ENCODE results near the gene WDR74.

WDR74 gene

DNA sequence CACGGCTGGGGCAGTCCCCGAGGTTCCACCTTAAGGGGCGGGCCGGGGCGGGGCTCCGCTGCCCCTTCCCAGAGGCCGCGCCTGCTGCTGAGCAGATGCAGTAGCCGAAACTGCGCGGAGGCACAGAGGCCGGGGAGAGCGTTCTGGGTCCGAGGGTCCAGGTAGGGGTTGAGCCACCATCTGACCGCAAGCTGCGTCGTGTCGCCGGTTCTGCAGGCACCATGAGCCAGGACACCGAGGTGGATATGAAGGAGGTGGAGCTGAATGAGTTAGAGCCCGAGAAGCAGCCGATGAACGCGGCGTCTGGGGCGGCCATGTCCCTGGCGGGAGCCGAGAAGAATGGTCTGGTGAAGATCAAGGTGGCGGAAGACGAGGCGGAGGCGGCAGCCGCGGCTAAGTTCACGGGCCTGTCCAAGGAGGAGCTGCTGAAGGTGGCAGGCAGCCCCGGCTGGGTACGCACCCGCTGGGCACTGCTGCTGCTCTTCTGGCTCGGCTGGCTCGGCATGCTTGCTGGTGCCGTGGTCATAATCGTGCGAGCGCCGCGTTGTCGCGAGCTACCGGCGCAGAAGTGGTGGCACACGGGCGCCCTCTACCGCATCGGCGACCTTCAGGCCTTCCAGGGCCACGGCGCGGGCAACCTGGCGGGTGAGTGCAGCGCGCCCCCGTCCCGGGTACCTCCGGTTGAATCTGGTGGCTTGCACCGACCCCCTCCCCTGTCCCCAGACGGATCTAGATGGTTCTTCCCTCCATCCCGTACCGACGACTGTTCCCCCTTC is 41.6 kb upstream of the WDR74 start, which contains the start of gene SLC3A2:
Gene SLC3A2 (plus strand): TSS at position 94 of the 776 bp plus-strand sequence. CDS start 128 bp downstream, at position 222.
- Histone ChIP-seq H2BK12ac (ENCODE audit: low read length in 2 of 2) (peak within 1 kb of the TSS in 1 of 2 experiments; percentile 93), H3K27ac (ENCODE audit: low read length, poor library complexity, severe bottlenecking) (peak within 1 kb of the TSS; percentile 98), H3K4me2 (ENCODE audit: low read length, poor library complexity, severe bottlenecking) (peak within 1 kb of the TSS; percentile 74), H3K9ac (ENCODE audit: low read length) (peak within 1 kb of the TSS; percentile 100), H2AFZ (ENCODE audit: low read depth, low read length) (no peak within 1 kb of the TSS), H2BK120ac (ENCODE audit: low read depth, low read length) (peak within 1 kb of the TSS; percentile 97), H3K4ac (ENCODE audit: low read depth in 1 of 2, low read length in 2 of 2) (peak within 1 kb of the TSS; percentile 91 to 100), H3K9me3 (ENCODE audit: control insufficient read depth, low read length) (no peaks in the 10 kb centered on the region), H3K36me3 (ENCODE audit: control insufficient read depth in 1 of 2, insufficient read depth in 2 of 2, low read depth in 1 of 2, low read length in 2 of 2) (peaks cover 27 to 42% of the 10 kb centered on the region in 2 experiments), H3K23ac (ENCODE audit: low read length in 2 of 2) (peak within 1 kb of the TSS in 1 of 2 experiments; percentile 88), H4K8ac (ENCODE audit: low read length) (peak within 1 kb of the TSS; percentile 97), H2BK15ac (ENCODE audit: low read depth, poor library complexity, severe bottlenecking) (peak within 1 kb of the TSS; percentile 82), H4K91ac (ENCODE audit: low read length) (peak within 1 kb of the TSS; percentile 100), H3K27me3 (ENCODE audit: control insufficient read depth in 1 of 2, insufficient read depth in 1 of 2, low read length in 2 of 2) (no peaks in the 10 kb centered on the region), H3K18ac (ENCODE audit: low read depth in 1 of 2, low read length in 2 of 2) (peak within 1 kb of the TSS; percentile 95 to 100), H2AK5ac (ENCODE audit: low read length, severe bottlenecking) (peak within 1 kb of the TSS; percentile 72), H3K14ac (ENCODE audit: low read length in 2 of 2) (peak within 1 kb of the TSS; percentile 62 to 98), H3K4me3 (ENCODE audit: insufficient read depth in 1 of 2, low read depth in 1 of 2, low read length in 2 of 2) (peak within 1 kb of the TSS; percentile 95 to 99), H3K4me1 (ENCODE audit: control insufficient read depth, insufficient read depth, low read depth, low read length) (peaks cover 17% of the 10 kb centered on the region), H3K79me1 (replicated peaks; ENCODE audit: low read length, poor library complexity, severe bottlenecking) (peaks cover 12% of the 10 kb centered on the region), H2BK5ac (ENCODE audit: low read depth, low read length, poor library complexity, severe bottlenecking) (peak within 1 kb of the TSS; percentile 58)
- DNase-seq = peak; percentile 88
- under 1% methylated on average over 56 of the region's 69 CpGs for WGBS

DNA sequence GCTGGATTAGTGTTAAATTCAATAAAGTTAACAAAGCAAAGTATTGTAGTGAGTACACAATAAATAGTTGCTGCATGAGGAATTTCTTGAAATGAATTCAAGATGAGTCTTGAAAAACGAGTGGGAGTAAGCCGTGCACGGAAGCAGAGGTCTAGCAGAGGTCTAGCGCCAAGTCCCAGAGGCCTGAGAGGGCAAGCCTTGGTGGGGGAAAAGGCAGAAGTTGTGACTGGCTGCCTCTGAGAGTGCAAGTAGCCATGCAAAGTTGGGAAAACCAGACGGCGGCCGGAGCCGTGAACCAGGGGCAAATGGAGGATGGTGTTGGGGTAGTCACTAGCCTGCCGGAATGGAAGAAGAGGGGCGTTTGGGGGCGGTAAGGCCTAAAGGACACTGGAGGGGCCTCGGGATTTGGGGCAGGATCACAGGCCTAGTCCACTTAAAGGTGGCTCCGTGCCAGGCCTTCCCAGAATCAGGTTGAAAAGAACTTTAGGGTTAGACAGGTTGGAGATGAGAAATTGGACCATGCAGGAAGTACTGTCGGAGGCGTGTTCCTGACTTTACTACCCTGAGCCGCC is 40.9 kb upstream of the WDR74 start:
- peak overlapping the region in 1 of 2 experiments; percentile 82 for H3K4ac ChIP-seq (ENCODE audit: low read depth in 1 of 2, low read length in 2 of 2)
- H3K14ac ChIP-seq (ENCODE audit: low read length in 2 of 2) = peak overlapping the region in 1 of 2 experiments; percentile 84
- no peak overlapping the region for H2AK5ac ChIP-seq (ENCODE audit: low read length, severe bottlenecking)
- H3K4me3 ChIP-seq (ENCODE audit: insufficient read depth in 1 of 2, low read depth in 1 of 2, low read length in 2 of 2) = peak overlapping the region; percentile 40 to 99
- H4K91ac ChIP-seq (ENCODE audit: low read length) = no peak overlapping the region
- 5% methylated on average over 16 of the region's 16 CpGs for WGBS
- H3K27me3 ChIP-seq (ENCODE audit: control insufficient read depth in 1 of 2, insufficient read depth in 1 of 2, low read length in 2 of 2) = no peaks in the 10 kb centered on the region
- H4K8ac ChIP-seq (ENCODE audit: low read length) = no peak overlapping the region
- no peak overlapping the region for H2BK120ac ChIP-seq (ENCODE audit: low read depth, low read length)
- no peak overlapping the region for H3K23ac ChIP-seq (ENCODE audit: low read length in 2 of 2)
- peak overlapping the region in 1 of 2 experiments; percentile 76 for H2BK12ac ChIP-seq (ENCODE audit: low read length in 2 of 2)
- peaks cover 10% of the 10 kb centered on the region for H3K79me1 ChIP-seq (replicated peaks; ENCODE audit: low read length, poor library complexity, severe bottlenecking)
- no peak overlapping the region for H2AFZ ChIP-seq (ENCODE audit: low read depth, low read length)
- H2BK5ac ChIP-seq (ENCODE audit: low read depth, low read length, poor library complexity, severe bottlenecking) = peak overlapping the region; percentile 58
- H3K36me3 ChIP-seq (ENCODE audit: control insufficient read depth in 1 of 2, insufficient read depth in 2 of 2, low read depth in 1 of 2, low read length in 2 of 2) = peaks cover 22 to 35% of the 10 kb centered on the region in 2 experiments
- H2BK15ac ChIP-seq (ENCODE audit: low read depth, poor library complexity, severe bottlenecking) = no peak overlapping the region
- peak overlapping the region; percentile 74 for H3K4me2 ChIP-seq (ENCODE audit: low read length, poor library complexity, severe bottlenecking)
- H3K4me1 ChIP-seq (ENCODE audit: control insufficient read depth, insufficient read depth, low read depth, low read length) = peaks cover 17% of the 10 kb centered on the region
- DNase-seq = peak; percentile 68
- H3K18ac ChIP-seq (ENCODE audit: low read depth in 1 of 2, low read length in 2 of 2) = peak overlapping the region; percentile 6 to 84
- no peaks in the 10 kb centered on the region for H3K9me3 ChIP-seq (ENCODE audit: control insufficient read depth, low read length)
- peak overlapping the region; percentile 100 for H3K9ac ChIP-seq (ENCODE audit: low read length)
- H3K27ac ChIP-seq (ENCODE audit: low read length, poor library complexity, severe bottlenecking) = peak overlapping the region; percentile 74

DNA sequence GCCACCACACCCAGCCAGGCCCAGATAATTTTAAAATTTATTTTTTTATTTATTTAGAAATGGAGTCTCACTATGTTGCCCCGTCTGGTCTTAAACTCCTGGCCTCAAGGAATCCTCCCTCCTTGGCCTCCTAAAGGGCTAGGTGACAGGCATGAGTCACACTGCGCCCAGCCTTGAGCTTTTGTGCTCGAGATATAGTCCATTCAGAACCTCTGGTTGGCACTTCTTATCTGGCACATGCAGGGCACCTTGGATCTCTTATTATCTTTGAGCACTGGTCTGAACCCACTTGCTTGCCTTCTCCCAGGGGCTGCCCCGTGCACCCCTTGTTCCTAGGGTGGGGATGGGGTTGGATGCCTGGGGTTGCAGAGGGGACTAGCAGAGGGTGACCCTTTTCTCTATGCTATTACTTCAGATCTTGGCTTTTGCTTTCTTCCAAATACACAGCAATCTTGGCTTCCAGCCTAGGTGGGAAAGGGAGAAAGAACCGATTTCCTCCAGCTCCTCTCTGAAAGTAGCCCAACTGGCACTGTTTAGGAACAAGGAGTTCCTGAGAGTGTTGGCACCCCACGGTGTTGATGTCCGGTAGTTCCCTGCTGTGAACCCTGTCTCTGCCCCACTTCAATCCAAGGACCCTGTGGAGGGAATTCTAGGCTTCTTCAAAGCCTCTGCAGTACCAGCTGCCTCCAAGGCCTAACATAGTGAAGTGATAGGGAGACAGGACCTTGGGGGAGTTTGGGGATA is 40.0 kb upstream of the WDR74 start:
- Histone ChIP-seq H4K91ac (ENCODE audit: low read length) (no peak overlapping the region), H3K23ac (ENCODE audit: low read length in 2 of 2) (no peak overlapping the region), H3K9me3 (ENCODE audit: control insufficient read depth, low read length) (no peaks in the 10 kb centered on the region), H2BK120ac (ENCODE audit: low read depth, low read length) (peak overlapping the region; percentile 39), H2BK12ac (ENCODE audit: low read length in 2 of 2) (peak overlapping the region; percentile 47 to 70), H3K79me1 (replicated peaks; ENCODE audit: low read length, poor library complexity, severe bottlenecking) (peaks cover 7% of the 10 kb centered on the region), H3K14ac (ENCODE audit: low read length in 2 of 2) (no peak overlapping the region), H3K4me3 (ENCODE audit: insufficient read depth in 1 of 2, low read depth in 1 of 2, low read length in 2 of 2) (peak overlapping the region in 1 of 2 experiments; percentile 99), H3K9ac (ENCODE audit: low read length) (peak overlapping the region; percentile 100), H3K4me2 (ENCODE audit: low read length, poor library complexity, severe bottlenecking) (peak overlapping the region; percentile 2), H3K18ac (ENCODE audit: low read depth in 1 of 2, low read length in 2 of 2) (peak overlapping the region; percentile 54 to 73), H3K4me1 (ENCODE audit: control insufficient read depth, insufficient read depth, low read depth, low read length) (peaks cover 14% of the 10 kb centered on the region), H3K36me3 (ENCODE audit: control insufficient read depth in 1 of 2, insufficient read depth in 2 of 2, low read depth in 1 of 2, low read length in 2 of 2) (peaks cover 13 to 26% of the 10 kb centered on the region in 2 experiments), H2BK5ac (ENCODE audit: low read depth, low read length, poor library complexity, severe bottlenecking) (no peak overlapping the region), H4K8ac (ENCODE audit: low read length) (peak overlapping the region; percentile 22), H3K27me3 (ENCODE audit: control insufficient read depth in 1 of 2, insufficient read depth in 1 of 2, low read length in 2 of 2) (no peaks in the 10 kb centered on the region), H2BK15ac (ENCODE audit: low read depth, poor library complexity, severe bottlenecking) (peak overlapping the region; percentile 19), H3K4ac (ENCODE audit: low read depth in 1 of 2, low read length in 2 of 2) (peak overlapping the region in 1 of 2 experiments; percentile 29), H3K27ac (ENCODE audit: low read length, poor library complexity, severe bottlenecking) (peak overlapping the region; percentile 74), H2AK5ac (ENCODE audit: low read length, severe bottlenecking) (peak overlapping the region; percentile 83), H2AFZ (ENCODE audit: low read depth, low read length) (no peak overlapping the region)
- DNase-seq = peak; percentile 12
- 84% methylated on average over 6 of the region's 7 CpGs for WGBS

Data from mesenchymal stem cell (in vitro differentiated cells and primary cell).